Peyer's patch (tissue), 4 donors: ENCODE data around the gene TMEM119. TPM values are rescaled to one million over a fixed set of nuclear protein-coding genes. Genes with fewer than 3 reads are reported as not detected.

Experiments
- DNase-seq, 3 donors: peaks; one replicate each; pipeline ENCODE4 v3.0.0-alpha.2; 2017 to 2019
- H3K27ac ChIP-seq, 4 donors: fragments of 200-600 bp; sonication (generic); one replicate each; pipeline ENCODE4 v1.5.1; 2016 to 2019
- H3K27me3 ChIP-seq, 2 donors: fragments of 200-600 bp; sonication (generic); one replicate each; pipeline ENCODE4 v1.5.1; 2019
- H3K36me3 ChIP-seq, 3 donors: fragments of 200-600 bp; sonication (generic); one replicate each; pipeline ENCODE4 v1.5.1; 2016 to 2019
- H3K4me1 ChIP-seq, 4 donors: fragments of 200-600 bp; sonication (generic); one replicate each; pipeline ENCODE4 v1.5.1; 2016 to 2019
- H3K4me3 ChIP-seq, 4 donors: fragments of 200-600 bp; sonication (generic); 1 replicate in 3 of 4; 2 replicates in 1 of 4; pipeline ENCODE4 v1.5.1; 2016 to 2019; ENCODE audit warnings: mild to moderate bottlenecking in 1 of 4
- H3K9me3 ChIP-seq, 4 donors: fragments of 200-600 bp; sonication (generic); one replicate each; pipeline ENCODE4 v1.5.1; 2016 to 2019; ENCODE audit warnings: mild to moderate bottlenecking in 1 of 4
- CTCF ChIP-seq, 6 experiments: fragments of 450-650 bp in 4 of 6; fragments of 200-600 bp in 2 of 6; sonication (generic) in 1 of 6; IDR thresholded peaks; one replicate each; pipeline ENCODE4 v1.5.1; 2017 to 2019; ENCODE audit warnings: antibody characterized with exemption in 6 of 6, mild to moderate bottlenecking in 3 of 6, moderate library complexity in 1 of 6
- POLR2A ChIP-seq, 2 donors: fragments of 450-650 bp; IDR thresholded peaks; one replicate each; pipeline ENCODE4 v1.5.1; 2017; ENCODE audit warnings: antibody characterized with exemption in 2 of 2, mild to moderate bottlenecking in 2 of 2, moderate library complexity in 2 of 2
- total RNA-seq, 4 donors: library from RNA; depleted of rRNA; stranded (reverse); fragments of >200 nt; gene quantifications; one replicate each; pipeline ENCODE4 v1.1.0, GENCODE V29; 2016

The TMEM119 gene
- total RNA-seq, 4 donors from 2014 or later, result 1.8 to 17.3 (median 3.4) TPM

- no peak for TF ChIP-seq CTCF (IDR thresholded peaks at IDR 0.05)
- no peak for TF ChIP-seq POLR2A (IDR thresholded peaks at IDR 0.05)
- H3K27me3 ChIP-seq, result no peaks in the 10 kb centered on the region
- H3K4me1 ChIP-seq, result no peaks in the 10 kb centered on the region
- DNase-seq, result no peak
- H3K27ac ChIP-seq, result no peak overlapping the region
- H3K9me3 ChIP-seq, result no peaks in the 10 kb centered on the region
- H3K36me3 ChIP-seq, result peaks cover 0 to 81% (median 0%) of the 10 kb centered on the region in 3 donors
- no peak overlapping the region for H3K4me3 ChIP-seq
Measured at GRCh38 chr12:108543652-108544051, 54.2 kb downstream of the TMEM119 start.

- H3K36me3 ChIP-seq, result peaks cover 0 to 81% (median 2%) of the 10 kb centered on the region in 3 donors
- no peaks in the 10 kb centered on the region for H3K9me3 ChIP-seq
- H3K4me1 ChIP-seq, result no peaks in the 10 kb centered on the region
- H3K27me3 ChIP-seq, result no peaks in the 10 kb centered on the region
- H3K27ac ChIP-seq, result no peak overlapping the region
- H3K4me3 ChIP-seq, result no peak overlapping the region
- TF ChIP-seq CTCF (IDR thresholded peaks at IDR 0.05), result no peak
- no peak for TF ChIP-seq POLR2A (IDR thresholded peaks at IDR 0.05)
- DNase-seq, result no peak
Measured at GRCh38 chr12:108542320-108542719, 55.6 kb downstream of the TMEM119 start.

Other genes with a start within 250 kb of the TMEM119 start
- gene FICD, start 82.8 kb downstream of the TMEM119 start, total RNA-seq, result 10 to 100 TPM in 2 of 4 donors, 1 to 10 TPM in 2; 4.1 to 11.6 (median 8.6) TPM
- 100 to 1,000 TPM in 1 of 4 donors, 10 to 100 TPM in 3; 67.8 to 205 (median 77.7) TPM for gene SART3, start 36.9 kb downstream of the TMEM119 start, total RNA-seq
- gene ISCU, start 35.5 kb downstream of the TMEM119 start, total RNA-seq, result 100 to 1,000 TPM; 121 to 146 (median 138) TPM
- 1 to 10 TPM; 2.4 to 9.4 (median 5.9) TPM for gene SELPLG, start 35.8 kb upstream of the TMEM119 start, total RNA-seq
- gene CORO1C, start 133.4 kb upstream of the TMEM119 start, total RNA-seq, result 100 to 1,000 TPM in 1 of 4 donors, 10 to 100 TPM in 3; 76.3 to 144 (median 87.4) TPM